OCI-LY1 (cell line): Measurements from ENCODE around the gene CEP63.

Experiments
- CTCF ChIP-seq: fragments of 200-600 bp; sonication (generic), shearing (Covaris generic); IDR thresholded peaks from 2 replicates; pipeline ENCODE4 v1.5.1; 2017; ENCODE audit warnings: mild to moderate bottlenecking, antibody characterized with exemption, low read length, moderate library complexity, mixed read lengths
- EZH2 ChIP-seq: fragments of 200-600 bp; sonication (generic), shearing (Covaris generic); IDR thresholded peaks from 2 replicates; pipeline ENCODE4 v1.8.0; 2017; ENCODE audit warnings: borderline replicate concordance, mixed run types, mild to moderate bottlenecking, antibody characterized with exemption, low read length, moderate library complexity, mixed read lengths

GRCh38 chr3:134480546-134480945, 5.3 kb upstream of the CEP63 start:
- TF ChIP-seq CTCF = no peak
- no peak for TF ChIP-seq EZH2
